ENCODE measurements around the gene JMJD7. TPM values are rescaled to one million over a fixed set of nuclear protein-coding genes. Genes with fewer than 3 reads are reported as not detected.

JMJD7 gene
- total RNA-seq, 1 donor from 2014 or later: 24.3 TPM

- Histone ChIP-seq H3K27me3 (ENCODE audit: low read depth) (no peaks in the 10 kb centered on the region), H3K4me1 (no peaks in the 10 kb centered on the region), H3K9me3 (no peaks in the 10 kb centered on the region), H3K4me3 (no peak overlapping the region), H3K27ac (no peak overlapping the region), H3K36me3 (no peaks in the 10 kb centered on the region)
- no peak for TF ChIP-seq CTCF (IDR thresholded peaks at IDR 0.05)
- ATAC-seq (no peak), DNase-seq (no peak)
- intact Hi-C loops (cut with DNase I): no loop called here
These were observed 34.0 kb downstream of the JMJD7 start for GRCh38 chr15:41861736-41862356.

- no peak for TF ChIP-seq CTCF (IDR thresholded peaks at IDR 0.05)
- no peaks in the 10 kb centered on the region for H3K36me3 ChIP-seq
- H3K4me1 ChIP-seq: no peaks in the 10 kb centered on the region
- no peak overlapping the region for H3K27ac ChIP-seq
- DNase-seq: peak; percentile 84
- no peaks in the 10 kb centered on the region for H3K9me3 ChIP-seq
- no peak overlapping the region for H3K4me3 ChIP-seq
- H3K27me3 ChIP-seq (ENCODE audit: low read depth): no peaks in the 10 kb centered on the region
- ATAC-seq: peak; percentile 30 to 45
- intact Hi-C loops (cut with DNase I): no loop called here
These were observed 34.7 kb downstream of the JMJD7 start for GRCh38 chr15:41862515-41863116.

GRCh38 chr15:41865490-41866055, 37.7 kb downstream of the JMJD7 start:
- no peak for DNase-seq
- TF ChIP-seq CTCF (IDR thresholded peaks at IDR 0.05): no peak
- no peak for ATAC-seq
- H3K4me1 ChIP-seq: no peaks in the 10 kb centered on the region
- H3K27me3 ChIP-seq (ENCODE audit: low read depth): no peaks in the 10 kb centered on the region
- no peaks in the 10 kb centered on the region for H3K9me3 ChIP-seq
- no peak overlapping the region for H3K27ac ChIP-seq
- H3K36me3 ChIP-seq: no peaks in the 10 kb centered on the region
- intact Hi-C loops (cut with DNase I): no loop called here
- no peak overlapping the region for H3K4me3 ChIP-seq

GRCh38 chr15:41866263-41866703, 38.4 kb downstream of the JMJD7 start:
- no peak for TF ChIP-seq CTCF (IDR thresholded peaks at IDR 0.05)

GRCh38 chr15:41866872-41867579, 39.1 kb downstream of the JMJD7 start:
- Histone ChIP-seq H3K4me3 (no peak overlapping the region), H3K36me3 (no peaks in the 10 kb centered on the region), H3K9me3 (no peaks in the 10 kb centered on the region), H3K4me1 (no peaks in the 10 kb centered on the region), H3K27ac (no peak overlapping the region), H3K27me3 (ENCODE audit: low read depth) (no peaks in the 10 kb centered on the region)
- DNase-seq (no peak), ATAC-seq (no peak)
- intact Hi-C loops (cut with DNase I): no loop called here
- no peak for TF ChIP-seq CTCF (IDR thresholded peaks at IDR 0.05)

More at GRCh38 chr15:41866263-41866703, 38.4 kb downstream of the JMJD7 start:
- no peak overlapping the region for H3K4me3 ChIP-seq
- no peaks in the 10 kb centered on the region for H3K27me3 ChIP-seq (ENCODE audit: low read depth)
- H3K27ac ChIP-seq: no peak overlapping the region
- intact Hi-C loops (cut with DNase I): no loop called here
- ATAC-seq: no peak
- no peak for DNase-seq
- H3K36me3 ChIP-seq: no peaks in the 10 kb centered on the region
- no peaks in the 10 kb centered on the region for H3K9me3 ChIP-seq
- no peaks in the 10 kb centered on the region for H3K4me1 ChIP-seq

Measured in lower lobe of right lung (tissue), 2 donors.